Lower lobe of right lung (tissue), 2 donors: ENCODE measurements around the gene MAST2. TPM values are rescaled to one million over a fixed set of nuclear protein-coding genes. Genes with fewer than 3 reads are reported as not detected.
"Not testable (repeated sequence)": the region's sequence is repeated elsewhere in the genome, so short reads cannot be mapped to it uniquely, and the experiment has no call there.

Experiments
- ATAC-seq, 2 donors: fragments of 200-7000 bp; cut with Tn5 transposase; one replicate each; pipeline ENCODE4 v1.9.1; 2020 to 2022; ENCODE audit warnings: mild to moderate bottlenecking in 2 of 2, moderate library complexity in 2 of 2
- DNase-seq: peaks from one replicate; pipeline ENCODE4 v3.0.0-alpha.2; 2020
- H3K27ac ChIP-seq: fragments of 200-600 bp; one replicate; pipeline ENCODE4 v1.8.0; 2022
- H3K27me3 ChIP-seq: fragments of 200-600 bp; one replicate; pipeline ENCODE4 v1.8.0; 2022; ENCODE audit warnings: low read depth
- H3K36me3 ChIP-seq: fragments of 200-600 bp; one replicate; pipeline ENCODE4 v1.8.0; 2022; ENCODE audit warnings: mild to moderate bottlenecking
- H3K4me1 ChIP-seq: fragments of 200-600 bp; one replicate; pipeline ENCODE4 v1.8.0; 2022
- H3K4me3 ChIP-seq: fragments of 200-600 bp; one replicate; pipeline ENCODE4 v1.8.0; 2022; ENCODE audit warnings: mild to moderate bottlenecking
- H3K9me3 ChIP-seq: fragments of 200-600 bp; one replicate; pipeline ENCODE4 v1.8.0; 2022
- CTCF ChIP-seq: fragments of 200-600 bp; IDR thresholded peaks from one replicate; pipeline ENCODE4 v1.8.0; 2022; ENCODE audit warnings: antibody characterized with exemption, mild to moderate bottlenecking
- intact Hi-C: fragments of 100-400 bp; cut with DNase I; formaldehyde crosslinking; loops from one replicate; pipeline ENCODE4 v1.11.0; 2022
- total RNA-seq: library from RNA; stranded (reverse); fragmentation: NEBNext Ultra II Directional; extraction: Animal tissue kit (Norgen Biotek cat#: 25700); gene quantifications from one replicate; pipeline ENCODE4 v1.2.1, GENCODE V29; 2021
- donor health status: DM: no; HTN: yes; CAD: no; lungs with severe emphysema.

The MAST2 gene
- total RNA-seq, 1 donor from 2014 or later = 25.8 TPM

- H3K27me3 ChIP-seq = no peaks in the 10 kb centered on the region
- no peaks in the 10 kb centered on the region for H3K36me3 ChIP-seq
- no peak for TF ChIP-seq CTCF
- no peak overlapping the region for H3K27ac ChIP-seq
- H3K4me1 ChIP-seq = peaks cover 7% of the 10 kb centered on the region
- intact Hi-C loops = no loop called here
- ATAC-seq = no peak
- no peaks in the 10 kb centered on the region for H3K9me3 ChIP-seq
- DNase-seq = no peak
- no peak overlapping the region for H3K4me3 ChIP-seq
These were observed 45.3 kb downstream of the MAST2 start for GRCh38 chr1:45848714-45849113.

DNA sequence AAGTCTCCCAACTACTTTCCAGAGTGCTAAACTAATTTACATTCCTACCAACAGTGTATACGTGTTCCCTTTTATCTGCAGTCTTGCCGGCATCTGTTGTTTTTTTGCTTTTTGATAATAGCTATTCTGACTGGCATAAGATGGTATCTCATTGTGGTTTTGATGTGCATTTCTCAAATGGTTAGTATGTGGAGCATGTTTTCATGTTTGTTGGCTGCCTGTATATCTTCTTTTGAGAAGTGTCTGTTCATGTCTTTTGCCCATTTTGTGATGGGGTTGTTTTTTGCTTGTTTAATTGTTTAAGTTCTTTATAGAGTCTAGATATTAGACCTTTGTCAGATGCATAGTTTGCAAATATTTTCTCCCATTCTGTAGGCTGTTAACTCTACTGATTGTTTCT, 46.6 kb downstream of the MAST2 start:
- no peaks in the 10 kb centered on the region for H3K9me3 ChIP-seq
- no peak overlapping the region for H3K27ac ChIP-seq
- intact Hi-C loops = no loop called here
- no peak for DNase-seq
- no peak overlapping the region for H3K4me3 ChIP-seq
- H3K4me1 ChIP-seq = no peaks in the 10 kb centered on the region
- no peaks in the 10 kb centered on the region for H3K27me3 ChIP-seq
- ATAC-seq = no peak
- no peaks in the 10 kb centered on the region for H3K36me3 ChIP-seq
- no peak for TF ChIP-seq CTCF

DNA sequence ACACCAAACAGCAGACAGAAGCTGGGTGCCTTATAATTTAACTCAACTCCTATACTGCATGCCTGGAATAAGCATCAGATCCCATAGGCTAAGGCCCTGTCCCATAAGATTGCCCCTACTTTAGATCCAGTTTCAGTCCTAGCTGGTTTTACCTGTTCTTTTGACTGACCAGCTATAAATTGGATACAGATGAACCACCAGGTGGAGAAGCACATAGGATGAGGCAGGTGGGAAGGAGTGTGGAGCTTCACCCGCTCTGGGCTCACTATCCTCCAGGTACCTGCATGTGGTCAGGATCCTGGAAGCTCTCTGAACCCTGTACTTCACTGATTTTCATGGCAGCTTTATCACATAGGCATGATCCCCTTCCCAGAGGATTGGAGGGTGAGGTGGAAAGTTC, 51.3 kb downstream of the MAST2 start:
- Histone ChIP-seq H3K4me1 (no peaks in the 10 kb centered on the region), H3K36me3 (no peaks in the 10 kb centered on the region), H3K9me3 (no peaks in the 10 kb centered on the region), H3K4me3 (no peak overlapping the region), H3K27ac (no peak overlapping the region), H3K27me3 (no peaks in the 10 kb centered on the region)
- intact Hi-C loops = no loop called here
- no peak for TF ChIP-seq CTCF
- DNase-seq (no peak), ATAC-seq (no peak)

DNA sequence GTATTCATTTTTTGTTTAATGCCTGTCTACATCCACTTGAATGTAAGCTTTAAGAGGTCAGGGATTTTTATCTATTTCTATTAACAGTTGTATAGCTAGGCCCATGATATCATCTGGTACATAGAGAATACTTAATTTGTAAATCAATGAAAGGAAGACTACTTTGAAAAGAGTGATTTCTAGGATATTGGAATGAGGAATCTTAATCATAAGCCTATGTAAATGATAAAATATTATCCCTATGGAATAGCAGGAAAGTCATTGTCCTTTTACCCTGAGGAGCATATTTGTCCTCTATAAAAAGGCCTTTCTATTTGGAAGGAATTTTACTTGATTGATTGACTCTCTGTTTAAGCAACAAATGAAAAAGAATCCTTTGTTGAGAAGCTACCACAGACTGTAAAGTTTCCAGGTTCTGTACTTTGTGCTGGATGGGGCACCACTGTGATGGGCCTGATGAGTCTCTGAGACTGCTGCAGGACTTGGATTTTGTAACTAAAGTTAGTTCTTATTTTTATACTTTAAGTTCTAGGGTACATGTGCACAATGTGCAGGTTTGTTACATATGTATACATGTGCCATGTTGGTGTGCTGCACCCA, 53.8 kb downstream of the MAST2 start:
- intact Hi-C loops = no loop called here
- Histone ChIP-seq H3K27me3 (no peaks in the 10 kb centered on the region), H3K4me3 (no peak overlapping the region), H3K27ac (no peak overlapping the region), H3K4me1 (no peaks in the 10 kb centered on the region), H3K36me3 (no peaks in the 10 kb centered on the region), H3K9me3 (no peaks in the 10 kb centered on the region)
- no peak for TF ChIP-seq CTCF
- ATAC-seq = no peak
- DNase-seq = no peak

DNA sequence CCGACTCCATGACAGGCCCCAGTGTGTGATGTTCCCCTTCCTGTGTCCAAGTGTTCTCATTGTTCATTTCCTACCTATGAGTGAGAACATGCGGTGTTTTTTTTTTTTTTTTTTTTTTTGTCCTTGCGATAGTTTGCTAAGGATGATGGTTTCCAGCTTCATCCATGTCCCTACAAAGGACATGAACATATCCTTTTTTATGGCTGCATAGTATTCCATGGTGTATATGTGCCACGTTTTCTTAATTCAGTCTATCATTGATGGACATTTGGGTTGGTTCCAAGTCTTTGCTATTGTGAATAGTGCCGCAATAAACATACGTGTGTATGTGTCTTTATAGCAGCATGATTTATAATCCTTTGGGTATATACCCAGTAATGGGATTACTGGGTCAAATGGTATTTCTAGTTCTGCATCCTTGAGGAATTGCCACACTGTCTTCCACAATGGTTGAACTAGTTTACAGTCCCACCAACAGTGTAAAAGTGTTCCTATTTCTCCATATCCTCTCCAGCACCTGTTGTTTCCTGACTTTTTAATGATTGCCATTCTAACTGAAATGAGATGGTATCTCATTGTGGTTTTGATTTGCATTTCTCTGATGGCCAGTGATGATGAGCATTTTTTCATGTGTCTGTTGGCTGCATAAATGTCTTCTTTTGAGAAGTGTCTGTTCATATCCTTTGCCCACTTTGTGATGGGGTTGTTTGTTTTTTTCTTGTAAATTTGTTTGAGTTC, 54.5 kb downstream of the MAST2 start:
- H3K36me3 ChIP-seq, intact Hi-C loops, H3K27me3 ChIP-seq, H3K9me3 ChIP-seq, H3K4me1 ChIP-seq, DNase-seq, H3K4me3 ChIP-seq, ATAC-seq, H3K27ac ChIP-seq: not testable (repeated sequence)

- H3K27me3 ChIP-seq = no peaks in the 10 kb centered on the region
- ATAC-seq = no peak
- intact Hi-C loops = no loop called here
These were observed 55.8 kb downstream of the MAST2 start for GRCh38 chr1:45859221-45859620.

More at GRCh38 chr1:45859221-45859620, 55.8 kb downstream of the MAST2 start:
- no peak for DNase-seq
- Histone ChIP-seq H3K4me1 (no peaks in the 10 kb centered on the region), H3K4me3 (no peak overlapping the region), H3K36me3 (no peaks in the 10 kb centered on the region), H3K9me3 (no peaks in the 10 kb centered on the region), H3K27ac (no peak overlapping the region)
- no peak for TF ChIP-seq CTCF
